ENCODE results near the gene PARP9.

Gene PARP9

DNA sequence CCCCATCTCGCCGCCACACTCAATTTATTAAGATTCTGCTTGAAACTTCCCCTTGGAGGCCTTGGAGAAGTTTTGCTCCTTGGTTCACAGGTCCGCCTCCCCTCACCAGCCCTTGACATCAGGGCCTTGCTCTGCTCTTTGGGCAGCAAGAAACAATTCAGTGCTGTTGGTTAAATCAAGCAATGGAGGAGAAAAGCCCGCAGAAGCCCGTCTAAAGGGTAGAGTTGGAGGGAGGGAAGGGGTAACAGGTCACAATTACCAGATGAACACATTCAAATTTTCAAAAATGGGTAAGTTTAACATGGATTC lies 429 bp downstream of the PARP9 start:
- ATAC-seq (ENCODE audit: low read depth) (peak; percentile 8; the same call in 1 of the 3 replicates), DNase-seq (ENCODE audit: low spot score) (no peak)
- no peaks in the 10 kb centered on the region for H3K4me1 ChIP-seq (ENCODE audit: insufficient read depth, poor library complexity, severe bottlenecking)
- H3K9me3 ChIP-seq (ENCODE audit: severe bottlenecking) = no peaks in the 10 kb centered on the region
- H3K27ac ChIP-seq (ENCODE audit: poor library complexity, severe bottlenecking) = peak overlapping the region; percentile 52
- no peaks in the 10 kb centered on the region for H3K27me3 ChIP-seq (ENCODE audit: insufficient read depth, poor library complexity, severe bottlenecking)
- peaks cover 22% of the 10 kb centered on the region for H3K36me3 ChIP-seq (ENCODE audit: low read depth)
- TF ChIP-seq, protein P1, sequence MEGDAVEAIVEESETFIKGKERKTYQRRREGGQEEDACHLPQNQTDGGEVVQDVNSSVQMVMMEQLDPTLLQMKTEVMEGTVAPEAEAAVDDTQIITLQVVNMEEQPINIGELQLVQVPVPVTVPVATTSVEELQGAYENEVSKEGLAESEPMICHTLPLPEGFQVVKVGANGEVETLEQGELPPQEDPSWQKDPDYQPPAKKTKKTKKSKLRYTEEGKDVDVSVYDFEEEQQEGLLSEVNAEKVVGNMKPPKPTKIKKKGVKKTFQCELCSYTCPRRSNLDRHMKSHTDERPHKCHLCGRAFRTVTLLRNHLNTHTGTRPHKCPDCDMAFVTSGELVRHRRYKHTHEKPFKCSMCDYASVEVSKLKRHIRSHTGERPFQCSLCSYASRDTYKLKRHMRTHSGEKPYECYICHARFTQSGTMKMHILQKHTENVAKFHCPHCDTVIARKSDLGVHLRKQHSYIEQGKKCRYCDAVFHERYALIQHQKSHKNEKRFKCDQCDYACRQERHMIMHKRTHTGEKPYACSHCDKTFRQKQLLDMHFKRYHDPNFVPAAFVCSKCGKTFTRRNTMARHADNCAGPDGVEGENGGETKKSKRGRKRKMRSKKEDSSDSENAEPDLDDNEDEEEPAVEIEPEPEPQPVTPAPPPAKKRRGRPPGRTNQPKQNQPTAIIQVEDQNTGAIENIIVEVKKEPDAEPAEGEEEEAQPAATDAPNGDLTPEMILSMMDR (IDR thresholded peaks at IDR 0.05; ENCODE audit: poor library complexity, severe bottlenecking) = no peak
- H3K4me3 ChIP-seq (ENCODE audit: severe bottlenecking) = peak overlapping the region; percentile 48

GRCh38 chr3:122562923-122563716 lies 980 bp downstream of the PARP9 start:
- Histone ChIP-seq H3K4me3 (ENCODE audit: severe bottlenecking) (peak overlapping the region; percentile 48), H3K36me3 (ENCODE audit: low read depth) (peaks cover 23% of the 10 kb centered on the region), H3K4me1 (ENCODE audit: insufficient read depth, poor library complexity, severe bottlenecking) (no peaks in the 10 kb centered on the region), H3K27ac (ENCODE audit: poor library complexity, severe bottlenecking) (peak overlapping the region; percentile 52), H3K27me3 (ENCODE audit: insufficient read depth, poor library complexity, severe bottlenecking) (no peaks in the 10 kb centered on the region), H3K9me3 (ENCODE audit: severe bottlenecking) (no peaks in the 10 kb centered on the region)
- TF ChIP-seq, protein P1 (IDR thresholded peaks at IDR 0.05; ENCODE audit: poor library complexity, severe bottlenecking) = no peak
- DNase-seq (ENCODE audit: low spot score) (no peak), ATAC-seq (ENCODE audit: low read depth) (no peak)

DNA sequence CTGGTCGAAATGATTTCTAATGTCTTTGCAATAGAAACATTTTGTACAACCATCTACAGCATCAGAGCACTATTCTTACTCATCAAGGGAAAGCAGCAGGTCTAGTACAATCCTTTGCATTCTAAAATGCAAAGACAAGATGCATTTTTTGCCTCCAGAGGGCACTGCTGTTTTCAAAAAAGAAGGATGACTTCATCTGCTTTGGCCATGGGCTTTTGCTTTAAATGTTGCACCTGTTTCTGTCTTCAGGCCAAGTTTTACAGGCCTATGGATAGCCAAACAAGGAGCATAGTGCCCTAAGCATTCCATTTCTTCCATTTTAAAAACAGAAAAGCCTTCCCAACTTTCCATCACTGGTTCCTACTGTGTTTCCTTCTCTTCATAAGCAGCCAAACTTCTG lies 3.4 kb downstream of the PARP9 start:
- ATAC-seq (ENCODE audit: low read depth) (no peak), DNase-seq (ENCODE audit: low spot score) (no peak)

DNA sequence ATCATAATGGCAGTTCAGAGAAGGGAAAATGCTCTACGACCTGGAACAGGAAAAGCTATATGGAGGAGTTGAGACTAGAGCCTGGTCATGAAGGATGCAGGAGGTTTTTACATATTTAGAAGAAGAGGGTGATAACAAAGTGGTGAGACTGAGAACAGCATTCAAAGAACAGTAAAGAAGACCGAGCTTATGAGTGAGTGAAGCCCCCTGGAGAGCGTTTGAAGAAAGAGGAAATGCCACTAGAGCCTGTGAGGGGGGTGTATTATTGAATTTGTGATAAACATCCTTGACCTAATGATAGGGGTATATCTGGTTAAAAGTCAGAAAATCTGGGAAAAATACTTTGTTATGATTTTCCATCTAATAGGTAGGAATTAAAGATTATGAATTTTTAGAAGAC lies 4.2 kb downstream of the PARP9 start:
- DNase-seq (ENCODE audit: low spot score) = no peak
- TF ChIP-seq, protein P1 (IDR thresholded peaks at IDR 0.05; ENCODE audit: poor library complexity, severe bottlenecking) = no peak

More for the DNA sequence above, 3.4 kb downstream of the PARP9 start:
- Histone ChIP-seq H3K36me3 (ENCODE audit: low read depth) (peaks cover 31% of the 10 kb centered on the region), H3K4me3 (ENCODE audit: severe bottlenecking) (no peak overlapping the region), H3K27me3 (ENCODE audit: insufficient read depth, poor library complexity, severe bottlenecking) (no peaks in the 10 kb centered on the region), H3K27ac (ENCODE audit: poor library complexity, severe bottlenecking) (no peak overlapping the region), H3K9me3 (ENCODE audit: severe bottlenecking) (no peaks in the 10 kb centered on the region), H3K4me1 (ENCODE audit: insufficient read depth, poor library complexity, severe bottlenecking) (no peaks in the 10 kb centered on the region)
- TF ChIP-seq, protein P1 (IDR thresholded peaks at IDR 0.05; ENCODE audit: poor library complexity, severe bottlenecking) = peak; percentile 73

GRCh38 chr3:122558605-122559004 lies 5.5 kb downstream of the PARP9 start:
- H3K36me3 ChIP-seq (ENCODE audit: low read depth) = peaks cover 46% of the 10 kb centered on the region

More for the DNA sequence above, 4.2 kb downstream of the PARP9 start:
- Histone ChIP-seq H3K36me3 (ENCODE audit: low read depth) (peaks cover 39% of the 10 kb centered on the region), H3K4me3 (ENCODE audit: severe bottlenecking) (no peak overlapping the region), H3K4me1 (ENCODE audit: insufficient read depth, poor library complexity, severe bottlenecking) (no peaks in the 10 kb centered on the region), H3K27ac (ENCODE audit: poor library complexity, severe bottlenecking) (no peak overlapping the region), H3K27me3 (ENCODE audit: insufficient read depth, poor library complexity, severe bottlenecking) (no peaks in the 10 kb centered on the region), H3K9me3 (ENCODE audit: severe bottlenecking) (no peaks in the 10 kb centered on the region)
- ATAC-seq (ENCODE audit: low read depth) = no peak

More at GRCh38 chr3:122558605-122559004, 5.5 kb downstream of the PARP9 start:
- H3K27ac ChIP-seq (ENCODE audit: poor library complexity, severe bottlenecking) = no peak overlapping the region
- DNase-seq (ENCODE audit: low spot score) (no peak), ATAC-seq (ENCODE audit: low read depth) (no peak)
- TF ChIP-seq, protein P1 (IDR thresholded peaks at IDR 0.05; ENCODE audit: poor library complexity, severe bottlenecking) = no peak
- no peaks in the 10 kb centered on the region for H3K27me3 ChIP-seq (ENCODE audit: insufficient read depth, poor library complexity, severe bottlenecking)
- H3K9me3 ChIP-seq (ENCODE audit: severe bottlenecking) = no peaks in the 10 kb centered on the region
- no peaks in the 10 kb centered on the region for H3K4me1 ChIP-seq (ENCODE audit: insufficient read depth, poor library complexity, severe bottlenecking)
- no peak overlapping the region for H3K4me3 ChIP-seq (ENCODE audit: severe bottlenecking)
